ENCODE data around the gene TEX9.

- TF ChIP-seq, protein P1, sequence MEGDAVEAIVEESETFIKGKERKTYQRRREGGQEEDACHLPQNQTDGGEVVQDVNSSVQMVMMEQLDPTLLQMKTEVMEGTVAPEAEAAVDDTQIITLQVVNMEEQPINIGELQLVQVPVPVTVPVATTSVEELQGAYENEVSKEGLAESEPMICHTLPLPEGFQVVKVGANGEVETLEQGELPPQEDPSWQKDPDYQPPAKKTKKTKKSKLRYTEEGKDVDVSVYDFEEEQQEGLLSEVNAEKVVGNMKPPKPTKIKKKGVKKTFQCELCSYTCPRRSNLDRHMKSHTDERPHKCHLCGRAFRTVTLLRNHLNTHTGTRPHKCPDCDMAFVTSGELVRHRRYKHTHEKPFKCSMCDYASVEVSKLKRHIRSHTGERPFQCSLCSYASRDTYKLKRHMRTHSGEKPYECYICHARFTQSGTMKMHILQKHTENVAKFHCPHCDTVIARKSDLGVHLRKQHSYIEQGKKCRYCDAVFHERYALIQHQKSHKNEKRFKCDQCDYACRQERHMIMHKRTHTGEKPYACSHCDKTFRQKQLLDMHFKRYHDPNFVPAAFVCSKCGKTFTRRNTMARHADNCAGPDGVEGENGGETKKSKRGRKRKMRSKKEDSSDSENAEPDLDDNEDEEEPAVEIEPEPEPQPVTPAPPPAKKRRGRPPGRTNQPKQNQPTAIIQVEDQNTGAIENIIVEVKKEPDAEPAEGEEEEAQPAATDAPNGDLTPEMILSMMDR (IDR thresholded peaks at IDR 0.05): no peak
- no peak for TF ChIP-seq POLR2A (IDR thresholded peaks at IDR 0.05)
- no peak for TF ChIP-seq POLR2AphosphoS5 (IDR thresholded peaks at IDR 0.05)
- TF ChIP-seq EP300 (IDR thresholded peaks at IDR 0.05): no peak
Measured at GRCh38 chr15:56442354-56442753, 77.1 kb downstream of the TEX9 start.
